ENCODE measurements around the gene SIM1.

Gene SIM1

DNA sequence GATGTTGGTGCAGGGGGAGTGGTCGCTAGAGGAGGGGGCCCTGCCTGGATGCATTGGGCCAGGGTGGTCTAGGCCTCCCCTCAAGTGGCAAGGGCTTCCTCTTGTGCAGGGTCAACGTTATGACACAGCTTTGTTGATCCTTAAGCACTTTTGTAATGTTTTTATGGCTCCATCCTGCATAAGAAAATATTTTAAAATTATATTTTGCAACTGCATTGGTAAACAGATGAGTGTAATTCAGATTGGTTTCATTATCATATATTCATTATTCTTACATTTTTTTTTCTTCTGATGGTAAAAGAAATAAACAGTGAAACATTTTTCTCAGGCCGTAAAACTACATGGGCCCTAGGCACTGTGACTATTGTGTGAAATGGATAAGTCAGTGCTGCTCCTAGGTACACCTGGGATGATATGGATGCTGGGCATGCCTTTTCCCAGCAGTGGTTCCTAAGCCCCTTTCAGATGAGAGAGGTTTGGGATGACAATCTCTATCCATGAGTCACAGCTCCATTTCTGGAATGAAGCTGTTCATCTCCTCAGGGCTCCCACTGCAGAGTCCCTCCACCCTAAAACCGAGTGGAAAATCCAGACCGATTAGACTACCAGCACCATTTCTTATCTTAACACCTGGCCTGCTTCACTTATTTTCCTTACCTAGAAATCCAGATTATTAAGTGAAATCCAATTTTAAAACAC, 5.8 kb upstream of the SIM1 start:
- no peak for DNase-seq

DNA sequence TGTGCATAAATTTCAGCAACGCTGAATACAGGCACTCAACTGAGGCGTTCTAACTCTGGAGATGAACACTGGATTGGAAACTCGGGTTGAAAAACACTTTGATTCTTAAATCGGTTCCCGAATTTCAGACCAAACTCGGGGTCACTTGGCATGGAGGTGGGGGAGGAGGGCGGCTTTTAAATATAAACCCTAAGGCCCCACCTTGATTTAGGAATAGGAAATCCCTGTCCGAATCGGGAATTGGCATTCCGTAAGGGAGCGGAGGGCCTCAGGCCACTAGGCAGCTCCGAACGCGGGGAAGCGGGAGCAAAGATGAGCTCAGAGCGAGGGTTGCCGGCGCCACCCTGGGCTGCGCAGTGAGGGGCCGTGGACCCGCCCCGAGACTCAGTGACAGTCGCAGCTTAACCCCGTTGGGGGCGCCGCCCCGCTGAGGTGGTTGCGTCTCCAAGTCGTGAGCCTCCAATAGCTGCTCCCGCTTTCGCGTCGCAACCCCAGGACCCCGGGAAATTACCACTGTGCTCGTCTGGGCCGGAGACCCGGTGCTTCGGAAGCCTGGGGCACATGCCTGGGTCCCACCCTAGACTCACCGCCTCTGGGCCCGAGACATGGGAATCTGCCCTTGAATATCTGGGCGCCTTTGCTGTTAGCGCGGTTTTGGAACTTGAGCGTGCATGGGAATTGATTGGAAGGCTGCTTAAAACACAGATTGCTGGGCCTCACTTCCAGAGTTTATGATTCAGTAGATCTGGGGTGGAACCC, 4.6 kb upstream of the SIM1 start:
- DNase-seq = no peak

- DNase-seq = no peak
Measured at GRCh38 chr6:100468016-100468622, 3.4 kb upstream of the SIM1 start.

- DNase-seq = no peak
Measured at GRCh38 chr6:100467129-100468015, 2.7 kb upstream of the SIM1 start.

GRCh38 chr6:100466410-100467128, 1.8 kb upstream of the SIM1 start:
- DNase-seq = no peak

GRCh38 chr6:100465701-100466409, 1.1 kb upstream of the SIM1 start:
- DNase-seq = no peak

DNA sequence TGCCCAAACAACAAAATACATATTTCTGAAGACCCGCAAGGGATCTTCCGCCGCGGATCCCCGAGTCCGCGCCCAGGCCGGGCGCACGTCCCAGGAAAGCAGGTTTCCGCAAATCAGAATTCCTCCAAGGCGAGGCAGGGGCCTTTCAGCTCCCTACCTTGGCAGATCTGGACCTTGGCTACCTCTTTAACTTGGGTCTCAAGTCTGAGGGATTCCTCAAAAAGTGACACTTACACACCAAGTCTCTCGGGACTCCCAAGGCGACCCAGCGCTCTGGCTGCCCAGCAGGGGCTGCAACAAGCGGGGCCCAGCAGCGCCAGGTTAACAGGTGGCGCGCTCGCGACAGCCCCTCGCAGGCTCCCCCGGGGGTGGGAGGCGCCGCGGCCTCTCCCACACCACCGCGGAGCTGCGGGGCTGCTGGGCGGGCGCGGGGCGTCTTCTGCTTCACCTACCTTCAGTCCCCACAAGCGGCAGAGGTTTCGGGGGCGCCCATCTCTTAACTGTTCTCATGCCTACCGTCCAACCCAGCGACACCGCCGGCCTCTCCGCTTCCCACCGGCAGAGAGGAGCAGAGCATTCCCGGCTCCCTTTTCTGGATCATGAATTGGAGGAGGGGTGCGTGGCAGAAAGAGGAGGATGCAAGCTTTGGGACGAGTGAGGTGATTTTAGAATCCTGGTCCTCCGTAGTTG, 414 bp downstream of the SIM1 start:
- DNase-seq = no peak

GRCh38 chr6:100463630-100464161, 1.0 kb downstream of the SIM1 start:
- no peak for DNase-seq

GRCh38 chr6:100462706-100463629, 1.8 kb downstream of the SIM1 start:
- no peak for DNase-seq

- no peak for DNase-seq
Measured at GRCh38 chr6:100461917-100462705, 2.6 kb downstream of the SIM1 start.

- no peak for DNase-seq
Measured at GRCh38 chr6:100461278-100461916, 3.3 kb downstream of the SIM1 start.

DNA sequence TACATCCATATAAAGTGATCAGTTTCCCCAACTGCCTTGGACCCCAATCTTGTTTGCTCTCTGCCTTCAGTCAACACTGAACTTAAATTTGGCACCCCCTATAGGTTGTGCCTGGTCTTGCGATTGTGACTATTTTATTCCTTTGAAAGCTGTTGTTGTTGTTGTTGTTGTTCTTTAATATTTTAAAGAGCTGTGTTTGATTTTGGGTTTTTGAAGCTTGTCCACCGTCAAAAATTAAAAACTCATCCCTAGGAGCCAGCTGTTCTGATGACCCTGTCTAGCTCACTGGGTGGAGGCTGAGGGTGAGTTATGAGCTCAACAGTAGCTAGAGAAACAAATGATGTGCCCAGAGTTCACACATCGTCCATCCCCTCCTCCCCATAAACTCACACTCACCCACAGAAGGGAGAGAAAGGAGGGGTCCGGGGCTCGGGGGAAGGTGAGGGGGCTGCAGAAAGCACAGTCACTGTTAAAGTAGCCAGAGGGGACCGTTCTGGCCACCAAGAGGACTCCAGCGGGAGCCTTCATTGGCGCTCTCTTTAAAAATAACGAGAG, 4.0 kb downstream of the SIM1 start:
- no peak for DNase-seq

DNA sequence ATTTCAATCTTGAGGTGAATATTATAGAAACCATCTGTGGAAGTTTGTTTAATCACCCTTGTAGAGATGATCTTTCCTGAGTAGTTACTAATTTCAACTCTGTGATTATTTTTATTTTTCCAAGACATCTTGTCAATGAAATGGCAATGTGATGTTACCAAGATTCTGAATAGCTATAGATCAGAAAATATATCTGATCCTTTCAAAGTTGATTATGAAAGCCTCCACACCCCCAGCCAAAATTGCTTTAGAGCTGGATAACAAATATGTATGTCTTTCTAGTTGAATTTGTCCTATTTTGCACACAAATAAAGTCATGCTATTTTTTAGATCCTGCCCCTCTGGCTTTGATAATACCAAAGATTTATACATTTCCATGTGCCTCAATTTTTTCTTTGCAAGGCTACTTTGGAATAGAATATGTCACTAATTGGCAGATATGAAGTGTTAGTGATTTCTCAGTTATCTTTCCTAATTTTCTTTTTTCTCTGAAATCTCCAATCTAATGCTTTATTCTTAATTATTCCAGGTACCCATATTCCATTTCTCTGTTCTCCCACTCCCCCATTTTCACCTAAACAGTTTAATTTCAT, 5.0 kb downstream of the SIM1 start:
- no peak for DNase-seq

DNA sequence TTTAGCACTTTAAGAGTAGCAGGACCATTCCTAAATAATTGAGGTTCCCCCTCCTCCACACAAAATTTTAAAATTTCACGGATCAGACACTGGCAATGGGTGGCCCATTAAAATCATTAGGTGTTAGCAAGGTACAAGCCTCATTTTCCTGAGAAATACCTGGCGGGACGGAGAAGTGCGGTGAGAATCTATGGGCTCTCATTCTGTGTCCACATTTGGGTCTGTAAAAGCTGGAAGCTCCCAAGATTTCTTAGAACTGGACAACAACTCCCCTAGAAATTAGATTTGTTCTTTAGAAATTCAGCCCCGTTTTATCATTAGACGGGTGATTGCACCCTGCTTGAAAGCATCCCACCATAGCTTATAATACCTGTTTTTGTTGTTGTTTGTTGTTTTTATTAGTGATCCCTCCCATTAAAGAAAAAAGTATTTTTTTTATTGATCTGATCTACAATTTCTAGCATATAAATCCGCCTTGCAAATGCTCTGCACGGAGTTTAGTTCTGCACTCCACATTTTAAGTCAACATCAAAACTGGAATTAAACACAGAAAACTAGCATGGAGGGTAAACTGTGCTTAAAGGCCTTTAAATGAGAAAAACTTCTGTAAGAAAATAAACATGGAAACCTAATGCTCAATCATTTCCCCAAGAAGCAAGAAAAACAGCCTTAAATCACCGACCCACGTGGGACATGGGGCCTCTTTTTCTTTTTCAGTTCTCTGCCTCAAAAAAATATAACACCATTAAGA, 5.7 kb downstream of the SIM1 start:
- no peak for DNase-seq

GRCh38 chr6:100457311-100457990, 7.3 kb downstream of the SIM1 start:
- DNase-seq = no peak

DNA sequence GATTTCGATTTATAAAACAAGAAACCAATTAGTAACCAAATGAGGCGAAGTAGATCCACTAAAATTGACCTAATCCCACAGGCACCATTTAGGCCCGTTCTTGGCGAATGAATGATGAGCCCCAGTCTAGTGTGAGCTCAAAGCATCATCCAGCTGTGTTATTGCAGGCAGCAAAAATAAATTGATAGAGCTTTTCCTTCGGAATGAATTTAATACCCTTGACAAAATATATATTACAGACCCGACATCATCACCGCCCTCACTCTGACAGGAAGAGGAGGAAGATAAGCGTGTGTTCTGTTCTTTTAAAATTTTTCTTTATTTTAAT, 7.8 kb downstream of the SIM1 start:
- DNase-seq = no peak

Measured in amniotic stem cell (primary cell).